ENCODE data around the gene ALG13.

The ALG13 gene

DNA sequence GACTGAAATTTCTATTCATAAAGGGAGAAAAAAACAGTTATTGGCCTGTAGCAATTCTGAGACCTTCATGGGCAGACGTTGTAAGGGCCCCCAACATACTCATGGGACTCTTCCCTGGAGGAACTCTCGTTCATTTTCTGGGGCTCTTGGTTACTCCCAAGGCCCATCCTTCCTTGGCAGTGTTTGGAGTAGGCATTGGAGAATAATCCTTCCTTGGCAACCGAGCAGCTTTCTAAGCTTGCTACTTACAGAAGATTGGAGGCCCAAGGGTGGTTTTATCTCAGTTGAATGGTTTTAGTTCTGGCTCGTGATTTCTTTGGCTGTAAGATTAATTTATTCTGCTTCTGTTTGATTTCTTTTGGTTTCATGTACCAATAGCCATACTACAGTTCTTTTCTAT, 50.4 kb downstream of the ALG13 start:
- no peak overlapping the region for H3K4me3 ChIP-seq (ENCODE audit: low read depth, low read length)
- DNase-seq (ENCODE audit: low read depth): no peak
- TF ChIP-seq, protein P1, sequence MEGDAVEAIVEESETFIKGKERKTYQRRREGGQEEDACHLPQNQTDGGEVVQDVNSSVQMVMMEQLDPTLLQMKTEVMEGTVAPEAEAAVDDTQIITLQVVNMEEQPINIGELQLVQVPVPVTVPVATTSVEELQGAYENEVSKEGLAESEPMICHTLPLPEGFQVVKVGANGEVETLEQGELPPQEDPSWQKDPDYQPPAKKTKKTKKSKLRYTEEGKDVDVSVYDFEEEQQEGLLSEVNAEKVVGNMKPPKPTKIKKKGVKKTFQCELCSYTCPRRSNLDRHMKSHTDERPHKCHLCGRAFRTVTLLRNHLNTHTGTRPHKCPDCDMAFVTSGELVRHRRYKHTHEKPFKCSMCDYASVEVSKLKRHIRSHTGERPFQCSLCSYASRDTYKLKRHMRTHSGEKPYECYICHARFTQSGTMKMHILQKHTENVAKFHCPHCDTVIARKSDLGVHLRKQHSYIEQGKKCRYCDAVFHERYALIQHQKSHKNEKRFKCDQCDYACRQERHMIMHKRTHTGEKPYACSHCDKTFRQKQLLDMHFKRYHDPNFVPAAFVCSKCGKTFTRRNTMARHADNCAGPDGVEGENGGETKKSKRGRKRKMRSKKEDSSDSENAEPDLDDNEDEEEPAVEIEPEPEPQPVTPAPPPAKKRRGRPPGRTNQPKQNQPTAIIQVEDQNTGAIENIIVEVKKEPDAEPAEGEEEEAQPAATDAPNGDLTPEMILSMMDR (IDR thresholded peaks at IDR 0.05; ENCODE audit: low read depth, low read length): no peak
- TF ChIP-seq MYC (IDR thresholded peaks at IDR 0.05; ENCODE audit: low read depth, low read length): no peak
- TF ChIP-seq, protein P2, sequence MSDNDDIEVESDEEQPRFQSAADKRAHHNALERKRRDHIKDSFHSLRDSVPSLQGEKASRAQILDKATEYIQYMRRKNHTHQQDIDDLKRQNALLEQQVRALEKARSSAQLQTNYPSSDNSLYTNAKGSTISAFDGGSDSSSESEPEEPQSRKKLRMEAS (IDR thresholded peaks at IDR 0.05; ENCODE audit: low read depth, low read length): no peak
- TF ChIP-seq POLR2A (IDR thresholded peaks at IDR 0.05; ENCODE audit: extremely low read depth, insufficient read length): no peak

- TF ChIP-seq, protein P2 (IDR thresholded peaks at IDR 0.05; ENCODE audit: low read depth, low read length): no peak
- TF ChIP-seq, protein P1 (IDR thresholded peaks at IDR 0.05; ENCODE audit: low read depth, low read length): no peak
- no peak for TF ChIP-seq POLR2A (IDR thresholded peaks at IDR 0.05; ENCODE audit: extremely low read depth, insufficient read length)
- no peak for TF ChIP-seq MYC (IDR thresholded peaks at IDR 0.05; ENCODE audit: low read depth, low read length)
Measured at GRCh38 chrX:111736571-111736970, 55.6 kb downstream of the ALG13 start.

DNA sequence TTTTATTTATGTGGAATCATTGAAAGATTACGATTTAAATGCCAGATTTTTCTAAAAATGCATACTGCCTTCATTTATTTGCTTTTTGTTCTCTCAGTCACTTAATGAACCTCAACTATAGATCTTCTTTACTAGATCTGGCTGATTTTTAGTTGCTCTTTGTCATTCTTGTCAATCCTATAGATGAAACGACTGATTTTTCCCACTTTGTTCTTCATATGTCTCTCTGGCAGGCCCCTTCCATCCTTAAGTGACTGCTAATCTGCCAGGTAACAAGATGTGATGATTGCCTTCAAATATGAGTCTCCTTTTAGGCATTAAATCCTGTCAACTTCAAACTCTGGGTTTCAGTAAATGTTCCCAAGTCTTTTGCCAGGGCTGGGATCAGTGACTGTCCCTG, 61.0 kb downstream of the ALG13 start:
- no peak for DNase-seq (ENCODE audit: low read depth)
- H3K4me3 ChIP-seq (ENCODE audit: low read depth, low read length): no peak overlapping the region
- TF ChIP-seq MYC (IDR thresholded peaks at IDR 0.05; ENCODE audit: low read depth, low read length) (no peak), POLR2A (IDR thresholded peaks at IDR 0.05; ENCODE audit: extremely low read depth, insufficient read length) (no peak)
- TF ChIP-seq, protein P2 (IDR thresholded peaks at IDR 0.05; ENCODE audit: low read depth, low read length): no peak
- TF ChIP-seq, protein P1 (IDR thresholded peaks at IDR 0.05; ENCODE audit: low read depth, low read length): no peak

More at GRCh38 chrX:111736571-111736970, 55.6 kb downstream of the ALG13 start:
- H3K4me3 ChIP-seq (ENCODE audit: low read depth, low read length): no peak overlapping the region
- no peak for DNase-seq (ENCODE audit: low read depth)

DNA sequence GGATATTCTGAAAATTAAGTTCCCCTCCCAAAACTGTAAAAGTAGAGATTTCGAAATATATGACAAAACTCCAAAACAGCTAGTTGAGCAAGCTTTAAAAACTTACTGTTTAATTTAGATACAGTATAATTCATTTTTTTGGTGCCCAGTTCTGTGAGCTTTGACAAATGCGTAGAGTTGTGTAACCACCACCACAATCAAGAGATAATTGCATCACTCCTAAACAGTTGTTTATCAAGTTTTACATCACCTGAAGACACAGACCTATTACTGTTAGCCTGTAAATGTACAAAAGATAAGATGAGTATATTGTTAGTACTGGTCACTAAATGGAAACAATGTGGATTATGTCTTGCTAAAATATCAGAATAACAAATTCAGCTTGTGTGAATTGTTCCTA, 62.3 kb downstream of the ALG13 start:
- peak; percentile 0 for DNase-seq (ENCODE audit: low read depth)
- H3K4me3 ChIP-seq (ENCODE audit: low read depth, low read length): no peak overlapping the region
- TF ChIP-seq MYC (IDR thresholded peaks at IDR 0.05; ENCODE audit: low read depth, low read length) (no peak), POLR2A (IDR thresholded peaks at IDR 0.05; ENCODE audit: extremely low read depth, insufficient read length) (no peak)
- TF ChIP-seq, protein P2 (IDR thresholded peaks at IDR 0.05; ENCODE audit: low read depth, low read length): no peak
- TF ChIP-seq, protein P1 (IDR thresholded peaks at IDR 0.05; ENCODE audit: low read depth, low read length): no peak

DNA sequence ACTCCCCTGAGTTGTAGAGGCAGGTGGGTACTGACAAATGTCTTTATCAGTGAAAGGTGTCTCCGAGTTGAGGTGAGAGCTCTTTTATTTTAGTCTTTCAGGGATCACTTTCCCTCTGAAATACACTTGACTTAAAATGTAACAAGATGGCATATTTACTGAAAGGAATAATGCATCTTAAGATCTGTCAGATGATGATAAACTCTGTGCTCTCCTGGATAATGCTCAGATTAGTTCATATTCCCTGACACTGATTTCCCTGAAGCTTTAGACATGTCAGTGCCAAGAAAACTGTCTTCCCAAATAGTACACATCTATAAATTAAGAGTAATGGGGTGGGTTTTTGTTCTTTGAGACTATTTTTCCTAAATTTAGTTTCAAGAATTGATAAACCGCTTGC, 75.5 kb downstream of the ALG13 start:
- TF ChIP-seq, protein P1 (IDR thresholded peaks at IDR 0.05; ENCODE audit: low read depth, low read length): no peak
- TF ChIP-seq, protein P2 (IDR thresholded peaks at IDR 0.05; ENCODE audit: low read depth, low read length): no peak
- TF ChIP-seq POLR2A (IDR thresholded peaks at IDR 0.05; ENCODE audit: extremely low read depth, insufficient read length) (no peak), MYC (IDR thresholded peaks at IDR 0.05; ENCODE audit: low read depth, low read length) (no peak)
- H3K4me3 ChIP-seq (ENCODE audit: low read depth, low read length): no peak overlapping the region
- DNase-seq (ENCODE audit: low read depth): no peak
